Measurements from ENCODE around the gene PRLHR. TPM values are rescaled to one million over a fixed set of nuclear protein-coding genes. Genes with fewer than 3 reads are reported as not detected.
"Not testable (repeated sequence)": the region's sequence is repeated elsewhere in the genome, so short reads cannot be mapped to it uniquely, and the experiment has no call there.

Gene PRLHR
- under 1 TPM in 1 of 4 donors, not detected in 3; 0.01 TPM for polyA plus RNA-seq (ENCODE audit: insufficient read length in 4 of 4)

- peak; percentile 45 to 56 (median 54) for DNase-seq (ENCODE audit: low read depth in 4 of 4, low spot score in 3 of 4)
Measured at GRCh38 chr10:118595598-118596425, at the start of gene PRLHR. Gene PRLHR (minus strand): TSS chr10:118595648. CDS start chr10:118595244, 404 bp downstream.

DNA sequence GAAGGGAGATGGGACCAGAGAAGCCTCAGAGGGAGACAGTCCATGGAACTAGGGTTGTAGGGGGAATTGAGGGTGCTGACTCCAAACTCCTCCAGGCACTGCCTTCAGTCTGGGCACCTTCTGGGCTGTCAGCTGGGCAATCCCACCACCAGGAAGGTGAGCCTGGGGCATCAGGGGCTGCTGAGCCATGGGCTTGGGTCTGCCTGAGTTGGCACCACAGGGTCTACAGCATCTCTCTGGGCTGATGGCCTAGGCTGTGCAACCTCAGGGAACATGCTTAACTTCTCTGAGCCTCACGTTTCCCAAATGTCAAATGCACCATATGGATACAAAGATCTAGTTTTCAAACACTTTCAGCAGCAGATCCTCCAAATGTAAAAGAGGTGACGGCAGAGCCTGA, 46.8 kb upstream of the PRLHR start:
- no peak for DNase-seq (ENCODE audit: low read depth in 4 of 4, low spot score in 3 of 4)

GRCh38 chr10:118638680-118639079, 43.2 kb upstream of the PRLHR start:
- no peak for DNase-seq (ENCODE audit: low read depth in 4 of 4, low spot score in 3 of 4)

DNA sequence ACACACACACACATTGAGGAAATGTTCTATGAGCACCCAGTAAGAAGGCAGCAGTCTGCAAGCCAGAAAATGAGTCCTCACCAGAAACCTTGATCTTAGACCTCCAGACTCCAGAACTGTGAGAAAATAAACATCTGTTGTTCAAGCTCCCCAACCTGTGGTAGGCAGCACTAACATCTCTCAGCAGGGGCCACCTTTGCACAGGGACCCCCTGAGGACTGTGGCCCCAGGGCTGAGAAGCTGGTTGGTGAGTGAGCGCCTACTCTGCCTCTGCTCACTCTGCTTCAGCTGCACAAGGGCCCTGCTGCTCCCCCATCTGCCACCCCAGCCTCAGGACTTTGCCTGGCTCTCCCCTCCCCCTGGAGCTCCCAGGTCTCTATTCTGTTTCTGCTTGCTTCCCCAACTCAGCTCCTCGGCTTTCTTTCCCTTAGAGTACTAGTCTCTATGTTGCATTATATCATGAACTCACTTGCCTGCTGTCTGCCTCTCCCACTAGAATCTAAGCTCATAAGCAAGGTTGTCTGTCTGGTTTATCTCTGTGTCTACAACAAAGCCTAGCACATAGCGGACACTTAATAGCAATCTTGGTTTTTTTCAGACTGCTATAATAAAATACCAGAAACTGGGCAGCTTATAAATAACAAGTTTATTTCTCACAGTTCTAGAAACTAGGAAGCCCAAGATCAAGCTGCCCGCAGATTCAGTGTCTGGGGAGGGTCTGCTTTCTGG, 40.4 kb upstream of the PRLHR start:
- DNase-seq (ENCODE audit: low read depth in 4 of 4, low spot score in 3 of 4): no peak

- no peak for DNase-seq (ENCODE audit: low read depth in 4 of 4, low spot score in 3 of 4)
Measured at GRCh38 chr10:118633786-118634185, 38.3 kb upstream of the PRLHR start.

DNA sequence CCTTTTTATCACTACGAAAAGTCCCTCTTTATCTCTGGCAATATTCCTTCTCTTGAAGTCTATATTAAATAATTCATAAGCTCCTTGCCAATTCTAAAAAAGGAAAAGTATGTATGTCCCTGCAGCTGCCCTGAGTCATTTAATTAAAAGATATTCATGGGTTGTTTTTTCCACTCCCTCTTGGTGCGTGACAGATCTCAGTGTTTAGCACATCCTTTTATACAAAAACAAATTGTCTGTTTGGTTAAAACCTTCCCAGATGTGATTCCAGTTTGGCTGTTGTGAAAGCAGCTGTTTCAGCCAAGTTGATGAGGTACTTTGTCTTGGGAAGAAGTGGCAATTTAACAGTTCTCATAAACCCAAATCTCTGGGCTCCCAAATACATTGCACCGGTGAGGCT, 33.8 kb upstream of the PRLHR start:
- no peak for DNase-seq (ENCODE audit: low read depth in 4 of 4, low spot score in 3 of 4)

DNA sequence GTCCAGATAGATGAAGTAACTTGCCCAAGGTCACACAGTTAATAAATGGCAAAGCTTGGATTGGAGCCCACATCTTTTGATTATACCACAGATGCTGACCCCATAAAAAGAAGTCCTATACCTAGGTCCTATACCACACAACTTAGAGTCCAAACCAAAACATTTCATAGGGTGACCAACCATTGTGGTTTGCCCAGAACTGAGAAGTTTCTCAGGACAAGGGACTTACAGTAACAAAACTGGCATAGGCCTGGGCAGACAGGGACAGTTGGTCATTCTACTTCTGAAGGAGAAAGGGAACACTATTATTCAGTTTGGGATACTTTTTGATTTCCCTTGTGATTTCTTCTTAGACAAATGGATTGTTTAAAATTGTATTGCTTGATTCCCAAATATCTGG, 32.9 kb upstream of the PRLHR start:
- DNase-seq (ENCODE audit: low read depth in 4 of 4, low spot score in 3 of 4): no peak

GRCh38 chr10:118626953-118627352, 31.5 kb upstream of the PRLHR start:
- no peak for DNase-seq (ENCODE audit: low read depth in 4 of 4, low spot score in 3 of 4)

- no peak for DNase-seq (ENCODE audit: low read depth in 4 of 4, low spot score in 3 of 4)
Measured at GRCh38 chr10:118625504-118625903, 30.1 kb upstream of the PRLHR start.

DNA sequence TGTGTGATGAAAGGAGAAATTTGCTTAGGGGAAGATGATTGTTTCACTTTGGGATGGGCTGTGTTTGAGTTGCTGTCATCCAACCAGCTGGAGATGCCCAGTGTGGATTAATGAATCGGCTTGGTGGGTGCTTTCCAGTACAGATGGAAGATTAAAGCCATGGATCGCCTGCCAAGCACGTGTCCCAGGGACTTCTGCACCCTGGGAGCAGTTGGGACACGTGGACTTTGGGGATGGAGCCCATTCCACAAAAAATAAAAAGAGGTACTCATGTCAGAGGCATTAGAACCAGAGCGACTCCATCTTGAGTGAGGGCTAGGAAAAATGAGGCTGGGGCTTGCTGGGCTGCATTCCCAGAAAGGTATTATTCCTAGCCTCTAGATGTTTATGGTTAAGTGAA, 29.3 kb upstream of the PRLHR start:
- DNase-seq (ENCODE audit: low read depth in 4 of 4, low spot score in 3 of 4): no peak

DNA sequence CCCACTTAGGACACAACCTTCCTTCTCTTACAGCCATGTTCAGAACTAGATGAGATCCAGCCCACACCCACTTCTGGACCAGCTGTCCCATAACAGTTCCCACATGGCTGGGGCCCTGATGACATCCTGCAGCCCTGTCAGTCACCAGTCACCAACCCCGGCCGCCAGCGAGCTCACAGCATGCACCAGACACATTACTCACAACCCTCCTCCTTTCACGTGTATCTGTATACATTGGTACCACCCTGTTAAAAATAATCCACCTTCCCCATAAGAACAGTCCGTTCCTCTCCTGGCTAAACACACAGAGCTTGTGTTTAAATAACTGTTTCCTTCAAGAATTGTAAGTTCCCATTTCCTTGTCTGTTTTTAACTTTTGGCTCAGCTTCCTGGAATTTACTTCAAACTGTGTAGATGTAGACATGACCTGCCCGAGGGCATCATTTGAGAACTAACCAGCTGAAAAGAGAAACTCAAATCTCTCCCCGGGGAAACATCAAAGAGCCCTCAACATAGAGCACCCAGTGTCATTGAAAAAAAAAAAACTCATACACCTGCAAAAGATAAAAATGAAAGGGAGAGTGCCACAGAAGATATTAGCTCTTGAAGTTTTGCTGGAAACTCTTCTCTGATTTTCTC, 26.0 kb upstream of the PRLHR start:
- no peak for DNase-seq (ENCODE audit: low read depth in 4 of 4, low spot score in 3 of 4)

- DNase-seq (ENCODE audit: low read depth in 4 of 4, low spot score in 3 of 4): not testable (repeated sequence)
Measured at GRCh38 chr10:118613863-118614262, 18.4 kb upstream of the PRLHR start.

DNA sequence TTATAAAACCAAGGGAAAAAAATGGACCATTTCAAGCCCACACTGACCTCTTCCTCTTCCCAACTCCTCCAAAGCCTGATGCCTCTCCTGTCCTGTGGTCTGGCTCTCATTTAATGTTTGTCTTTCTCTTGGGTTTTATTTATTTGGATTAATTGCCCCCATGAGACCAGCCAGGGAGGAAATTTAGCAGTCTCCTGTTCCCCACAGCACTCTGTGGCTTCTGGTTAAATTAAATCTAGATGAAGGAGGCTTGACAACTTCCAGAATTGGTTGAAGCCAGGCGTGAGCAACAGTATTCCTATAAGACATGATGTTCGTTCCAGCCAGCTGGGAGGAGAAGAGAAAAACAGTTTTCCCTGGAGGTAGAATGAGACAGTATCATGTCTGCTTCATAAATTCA, 15.1 kb upstream of the PRLHR start:
- DNase-seq (ENCODE audit: low read depth in 4 of 4, low spot score in 3 of 4): no peak

GRCh38 chr10:118607768-118608354, 12.4 kb upstream of the PRLHR start:
- DNase-seq (ENCODE audit: low read depth in 4 of 4, low spot score in 3 of 4): no peak

DNA sequence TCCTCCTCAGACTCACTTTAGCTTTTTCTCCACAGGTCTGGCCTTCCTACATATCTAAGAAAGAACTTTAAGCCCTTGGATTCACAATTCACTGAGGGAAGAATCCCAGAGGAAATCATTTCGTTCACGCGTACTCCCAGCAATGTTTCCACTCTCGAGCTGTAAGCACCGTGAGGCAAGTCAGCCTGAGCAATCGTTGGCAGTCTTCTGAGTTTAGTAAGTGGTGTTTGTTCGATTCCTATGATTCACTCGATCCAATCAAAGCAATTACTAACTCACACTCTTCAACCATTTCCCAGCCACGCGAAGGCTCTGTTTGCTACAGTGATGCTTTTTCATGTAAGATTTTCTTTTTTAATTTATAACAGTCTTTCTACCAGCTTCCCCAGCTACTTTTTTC, 10.2 kb upstream of the PRLHR start:
- DNase-seq (ENCODE audit: low read depth in 4 of 4, low spot score in 3 of 4): no peak

- no peak for DNase-seq (ENCODE audit: low read depth in 4 of 4, low spot score in 3 of 4)
Measured at GRCh38 chr10:118596426-118597124, 1.1 kb upstream of the PRLHR start.

- no peak for DNase-seq (ENCODE audit: low read depth in 4 of 4, low spot score in 3 of 4)
Measured at GRCh38 chr10:118595064-118595420, 406 bp downstream of the PRLHR start.

DNA sequence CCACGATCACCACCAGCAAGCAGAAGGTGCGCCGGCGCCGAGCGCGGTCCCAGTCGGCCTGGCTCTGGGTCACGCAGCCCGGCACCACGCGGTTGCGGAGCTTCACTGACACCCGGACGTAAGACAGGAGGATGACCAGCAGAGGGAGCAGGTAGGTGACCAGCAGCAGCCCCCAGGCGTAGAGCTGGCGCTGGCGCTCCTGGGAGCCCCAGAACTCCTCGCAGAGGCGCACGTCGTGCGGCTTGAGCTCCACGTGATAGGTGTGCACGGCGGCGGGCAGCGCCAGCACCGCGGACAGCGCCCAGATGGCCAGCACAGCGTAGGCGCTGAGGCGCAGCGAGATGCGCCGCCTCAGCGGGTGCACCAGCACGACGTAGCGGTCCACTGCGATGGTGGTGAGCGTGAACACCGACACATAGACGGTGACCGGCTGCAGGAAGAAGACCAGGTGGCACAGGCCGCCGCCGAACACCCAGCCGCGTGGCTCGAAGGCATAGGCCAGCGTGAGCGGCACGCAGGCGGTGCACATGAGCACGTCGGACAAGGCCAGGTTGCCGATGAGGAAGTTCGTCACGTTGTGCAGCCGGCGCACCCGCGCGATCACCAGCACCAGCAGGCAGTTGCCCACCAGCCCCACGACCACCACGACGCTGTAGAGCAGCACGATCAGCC, 920 bp downstream of the PRLHR start:
- DNase-seq (ENCODE audit: low read depth in 4 of 4, low spot score in 3 of 4): peak; percentile 45 to 72 (median 55)

DNA sequence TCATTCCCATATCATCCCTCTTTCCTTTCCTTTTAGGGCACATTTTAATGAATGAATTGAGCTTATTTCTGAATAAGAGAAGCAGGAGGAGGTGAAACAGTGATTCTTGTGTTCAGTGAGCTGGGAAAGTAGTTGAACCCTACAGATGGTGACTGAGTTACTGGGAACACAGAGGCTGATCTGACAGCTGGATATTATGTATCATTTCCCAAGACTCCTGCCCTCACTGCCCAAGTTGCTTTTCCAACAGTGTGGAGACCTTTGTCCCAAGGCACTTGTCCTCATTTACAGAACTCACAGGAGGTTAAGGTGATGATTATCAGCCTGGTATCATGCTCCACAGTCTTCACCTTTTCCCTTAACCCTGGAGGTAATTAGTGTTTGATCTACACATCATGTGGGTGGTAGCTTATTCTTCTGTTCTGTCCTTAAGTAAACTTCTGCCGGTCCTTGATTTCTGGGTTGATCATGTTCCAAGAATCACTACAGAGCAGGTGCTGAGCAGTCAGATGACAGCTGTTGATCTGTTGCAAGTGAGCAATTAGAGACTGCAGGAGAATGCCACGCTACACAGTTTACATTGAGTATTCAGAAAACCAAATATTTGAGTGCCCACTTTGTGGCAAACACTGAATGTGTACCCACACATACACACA, 2.6 kb downstream of the PRLHR start:
- no peak for DNase-seq (ENCODE audit: low read depth in 4 of 4, low spot score in 3 of 4)
